GM21528 (cell line): ENCODE measurements around the gene DBX1.
A peak's percentile ranks its signal among the peaks of the same experiment; 100 is the strongest.

Source experiments
- ATAC-seq: cut with Tn5 transposase; IDR thresholded peaks from one replicate; pipeline ENCODE4 v1.9.1; 2021; ENCODE audit warnings: mild to moderate bottlenecking, moderate library complexity; ENCODE audit not compliant: unreplicated experiment, low FRiP score

Gene DBX1

DNA sequence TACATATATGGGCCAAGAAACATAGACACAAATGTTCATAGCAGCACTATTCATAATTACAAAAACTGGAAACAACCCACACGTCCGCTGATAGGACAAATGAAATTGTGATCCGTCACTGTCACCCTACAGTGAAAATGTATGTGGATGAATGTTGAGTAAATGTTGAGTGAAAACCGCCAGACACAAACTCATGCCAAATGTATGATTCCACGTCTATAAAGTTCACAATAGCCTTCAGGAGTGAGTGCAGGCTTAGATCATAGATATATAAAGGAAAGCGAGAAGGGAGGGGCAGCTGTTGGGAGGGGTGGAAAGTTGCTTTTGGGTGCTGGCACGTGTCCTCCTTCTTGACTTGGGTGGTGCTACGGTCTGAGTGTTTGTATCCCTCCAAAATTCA lies 33.6 kb downstream of the DBX1 start:
- no peak for ATAC-seq

DNA sequence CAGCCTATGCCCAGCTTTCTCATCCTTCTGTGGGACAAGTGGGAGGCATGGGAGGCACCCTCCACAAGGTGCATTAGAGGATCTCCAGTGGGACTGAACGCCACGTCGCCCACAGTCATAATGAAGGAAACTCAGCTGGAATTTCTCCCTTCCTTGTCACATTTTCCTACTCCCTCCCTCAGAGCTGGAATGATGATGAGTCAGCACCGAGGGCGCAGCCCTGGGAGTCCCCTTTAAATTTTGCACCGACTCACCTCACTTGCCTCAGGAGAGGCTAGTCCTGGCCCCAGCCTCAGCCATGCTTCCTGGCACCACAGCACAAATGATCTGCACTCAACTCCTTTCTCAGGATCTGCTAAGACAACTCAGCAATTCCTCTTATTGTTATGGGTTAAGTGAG lies 34.3 kb downstream of the DBX1 start:
- ATAC-seq = no peak

DNA sequence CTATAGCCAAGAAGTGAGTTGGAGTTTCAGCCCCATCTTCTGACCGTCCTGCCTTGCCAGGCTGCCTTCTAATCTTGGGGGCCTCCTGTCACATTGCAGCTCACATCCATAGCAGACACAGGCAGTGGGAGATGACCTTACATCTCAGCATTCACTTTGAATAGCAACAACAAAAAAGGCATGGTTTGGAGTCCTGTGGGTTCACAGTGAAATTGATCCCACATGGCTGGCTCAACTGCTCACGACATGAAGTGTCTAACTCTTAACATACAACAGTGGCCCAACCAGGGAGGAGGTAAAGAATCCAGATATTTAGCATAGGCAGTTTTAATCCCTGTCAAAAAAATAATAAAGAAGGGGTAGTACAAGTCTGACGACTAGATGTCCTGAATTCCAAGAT lies 38.1 kb downstream of the DBX1 start:
- ATAC-seq = no peak

GRCh38 chr11:20120134-20120925 lies 39.9 kb downstream of the DBX1 start:
- ATAC-seq = no peak

- ATAC-seq = no peak
Measured at GRCh38 chr11:20119315-20119714, 41.0 kb downstream of the DBX1 start.

- ATAC-seq = no peak
Measured at GRCh38 chr11:20118209-20118608, 42.1 kb downstream of the DBX1 start.

GRCh38 chr11:20117291-20117690 lies 43.0 kb downstream of the DBX1 start:
- ATAC-seq = no peak

GRCh38 chr11:20116825-20117224 lies 43.5 kb downstream of the DBX1 start:
- ATAC-seq = no peak

DNA sequence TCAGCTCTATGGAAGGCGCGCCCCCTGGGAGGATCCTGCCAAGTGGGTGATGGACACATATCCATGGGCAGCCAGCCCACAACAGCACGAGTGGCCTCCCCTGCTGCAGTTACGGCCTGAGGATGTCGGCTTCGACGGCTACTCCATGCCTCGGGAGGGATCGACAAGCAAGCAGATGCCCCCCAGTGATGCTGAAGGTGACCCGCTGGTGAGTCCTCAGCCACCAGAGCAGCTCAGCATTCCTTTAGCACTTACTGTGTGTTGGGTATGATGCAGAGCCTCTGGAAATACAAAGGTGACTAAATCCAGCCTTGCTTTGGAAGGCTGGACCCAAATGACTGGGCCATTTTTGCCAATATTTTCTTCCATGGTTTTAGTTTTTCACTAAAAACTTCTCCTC lies 45.7 kb downstream of the DBX1 start:
- ATAC-seq = no peak

DNA sequence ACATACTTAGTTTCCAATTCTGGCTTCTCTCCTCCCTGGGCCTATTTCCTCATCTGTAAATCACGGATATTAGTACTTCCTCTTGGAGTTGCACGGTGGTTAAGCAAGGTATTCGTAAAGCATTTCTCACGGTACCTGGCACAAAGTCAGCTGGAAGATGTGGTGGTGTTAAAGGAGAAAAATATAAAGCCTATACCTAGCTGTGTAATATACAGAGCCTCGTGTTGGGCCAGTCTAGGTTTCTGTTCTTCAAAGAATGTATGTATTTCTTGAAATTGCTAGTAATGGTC lies 47.2 kb downstream of the DBX1 start:
- ATAC-seq = no peak

DNA sequence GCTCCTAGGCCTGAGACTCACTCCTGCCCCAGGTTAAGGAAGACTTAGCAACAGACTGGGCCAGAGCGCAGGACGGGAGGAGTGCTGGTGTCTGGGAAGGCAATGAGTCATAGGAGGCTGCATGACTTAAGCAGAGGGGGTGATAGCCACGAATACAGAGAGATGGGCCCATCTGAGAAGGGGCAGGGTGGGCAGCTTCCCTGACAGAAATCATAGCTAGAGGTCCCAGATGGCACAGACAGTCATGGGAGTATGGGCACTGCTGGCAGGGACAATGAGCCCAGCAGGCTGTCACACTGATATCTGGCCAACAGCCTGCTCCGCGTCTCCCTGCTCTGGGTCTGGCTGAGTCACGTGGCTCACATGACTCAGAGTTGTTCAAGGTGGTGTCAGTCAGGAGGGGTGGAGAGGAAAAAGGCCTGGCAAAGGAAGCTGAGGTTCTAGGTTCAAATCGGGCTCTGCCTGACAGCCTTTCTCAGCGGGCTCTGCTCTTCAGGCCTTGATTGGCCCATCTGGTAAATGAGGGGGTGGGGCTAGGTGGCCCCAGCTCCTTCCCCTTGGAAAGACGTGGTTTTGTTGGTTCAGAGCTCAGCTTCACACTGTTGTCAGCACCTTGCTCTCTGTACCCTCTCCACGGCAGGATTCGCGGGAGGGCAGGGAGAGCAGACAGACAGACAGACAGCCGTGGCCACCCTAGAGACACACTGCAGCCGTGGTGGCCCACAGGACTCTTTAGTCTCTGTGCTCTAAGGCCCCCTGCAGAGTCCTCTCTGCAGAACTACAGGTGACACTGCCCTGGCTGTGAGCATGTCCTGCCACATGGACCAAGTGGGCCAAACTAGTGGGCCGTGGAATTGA lies 47.8 kb downstream of the DBX1 start:
- no peak for ATAC-seq

- ATAC-seq = no peak
Measured at GRCh38 chr11:20111871-20112270, 48.4 kb downstream of the DBX1 start.

GRCh38 chr11:20110908-20111669 lies 49.2 kb downstream of the DBX1 start:
- peak; percentile 89 for ATAC-seq

GRCh38 chr11:20109731-20110445 lies 50.4 kb downstream of the DBX1 start:
- ATAC-seq = no peak
